Ovary (tissue), 3 donors: ENCODE measurements around the gene DNTT.

ENCODE experiments used
- EP300 ChIP-seq: sonication (generic); formaldehyde crosslinking; IDR thresholded peaks from one replicate; pipeline ENCODE4 v1.6.1; 2017; ENCODE audit warnings: antibody characterized with exemption
- POLR2A ChIP-seq: fragments of 450-650 bp; IDR thresholded peaks from one replicate; pipeline ENCODE4 v1.6.1; 2017; ENCODE audit warnings: antibody characterized with exemption, mild to moderate bottlenecking, moderate library complexity
- TF ChIP-seq, protein P1 (sequence below), 3 donors: fragments of 450-650 bp in 2 of 3; fragments of 200-600 bp in 1 of 3; IDR thresholded peaks; one replicate each; pipeline versions ENCODE4 v1.5.1 to v1.8.0; 2016 to 2022; ENCODE audit warnings: antibody characterized with exemption in 3 of 3, mild to moderate bottlenecking in 1 of 3
- donor health status: DM: no; HTN: no; CAD: no.

DNA sequence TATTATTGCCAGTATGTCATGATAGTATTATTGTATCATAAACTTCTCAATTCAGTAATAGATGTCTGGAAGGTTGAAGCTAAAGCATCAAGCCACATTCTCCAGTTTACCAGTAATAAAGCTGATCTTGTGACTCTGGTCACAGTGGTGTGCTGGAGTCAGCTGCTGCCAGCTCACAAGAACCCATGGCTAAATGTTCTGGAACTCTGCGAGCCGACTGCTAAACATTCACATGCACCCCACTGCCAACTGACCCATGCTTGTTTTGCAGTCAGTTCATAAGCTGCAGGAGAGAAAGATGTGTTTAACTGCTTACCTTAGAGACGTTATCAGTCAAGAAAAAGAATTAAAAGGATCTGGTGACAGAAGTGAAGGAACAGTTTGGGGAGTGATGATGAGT, 5.9 kb upstream of the DNTT start:
- TF ChIP-seq POLR2A = no peak
- TF ChIP-seq, protein P1, sequence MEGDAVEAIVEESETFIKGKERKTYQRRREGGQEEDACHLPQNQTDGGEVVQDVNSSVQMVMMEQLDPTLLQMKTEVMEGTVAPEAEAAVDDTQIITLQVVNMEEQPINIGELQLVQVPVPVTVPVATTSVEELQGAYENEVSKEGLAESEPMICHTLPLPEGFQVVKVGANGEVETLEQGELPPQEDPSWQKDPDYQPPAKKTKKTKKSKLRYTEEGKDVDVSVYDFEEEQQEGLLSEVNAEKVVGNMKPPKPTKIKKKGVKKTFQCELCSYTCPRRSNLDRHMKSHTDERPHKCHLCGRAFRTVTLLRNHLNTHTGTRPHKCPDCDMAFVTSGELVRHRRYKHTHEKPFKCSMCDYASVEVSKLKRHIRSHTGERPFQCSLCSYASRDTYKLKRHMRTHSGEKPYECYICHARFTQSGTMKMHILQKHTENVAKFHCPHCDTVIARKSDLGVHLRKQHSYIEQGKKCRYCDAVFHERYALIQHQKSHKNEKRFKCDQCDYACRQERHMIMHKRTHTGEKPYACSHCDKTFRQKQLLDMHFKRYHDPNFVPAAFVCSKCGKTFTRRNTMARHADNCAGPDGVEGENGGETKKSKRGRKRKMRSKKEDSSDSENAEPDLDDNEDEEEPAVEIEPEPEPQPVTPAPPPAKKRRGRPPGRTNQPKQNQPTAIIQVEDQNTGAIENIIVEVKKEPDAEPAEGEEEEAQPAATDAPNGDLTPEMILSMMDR (IDR thresholded peaks at IDR 0.05) = no peak
- no peak for TF ChIP-seq EP300
